Suppressor macrophage treated with lipopolysaccharide for 4 hours (primary cell): Measurements from ENCODE around the gene HEY2.

Source experiments
- DNase-seq: peaks from one replicate; pipeline ENCODE4 v3.0.0-alpha.2; 2020

The HEY2 gene

DNA sequence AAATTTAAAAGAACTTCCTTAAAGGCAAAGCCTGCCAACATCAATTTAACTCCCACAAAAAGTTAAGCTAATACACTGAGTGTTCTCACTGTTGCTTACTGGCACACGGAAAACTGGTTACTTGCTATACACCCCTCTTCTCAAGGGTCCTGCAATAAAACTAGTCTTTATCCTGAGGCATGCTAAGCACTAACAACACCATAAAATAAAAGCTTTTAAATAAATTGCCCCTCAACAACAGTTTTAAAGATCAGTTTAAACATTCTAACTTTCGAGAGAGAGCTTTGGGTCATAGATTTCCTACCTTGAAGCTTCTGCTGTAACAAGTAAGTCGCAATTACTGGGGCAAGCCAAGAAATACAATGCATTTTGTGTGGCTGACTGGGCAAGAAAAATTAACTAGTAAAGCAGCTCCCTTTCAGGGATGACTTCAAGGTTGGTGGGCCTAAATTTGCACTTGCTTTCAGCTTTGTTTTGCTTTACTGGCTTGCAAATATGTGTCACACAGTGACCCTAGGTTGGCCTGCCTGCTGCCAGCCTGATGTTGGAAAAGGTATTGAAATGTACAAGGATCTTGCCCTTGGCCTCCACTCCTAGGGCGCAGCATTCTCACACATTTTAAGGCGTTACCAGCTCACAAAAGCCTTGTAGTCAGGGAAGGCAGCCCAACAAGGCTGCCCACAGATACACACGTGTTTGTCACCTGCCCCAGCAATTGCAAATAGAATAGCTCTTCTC is 4.0 kb upstream of the HEY2 start:
- no peak for DNase-seq

DNA sequence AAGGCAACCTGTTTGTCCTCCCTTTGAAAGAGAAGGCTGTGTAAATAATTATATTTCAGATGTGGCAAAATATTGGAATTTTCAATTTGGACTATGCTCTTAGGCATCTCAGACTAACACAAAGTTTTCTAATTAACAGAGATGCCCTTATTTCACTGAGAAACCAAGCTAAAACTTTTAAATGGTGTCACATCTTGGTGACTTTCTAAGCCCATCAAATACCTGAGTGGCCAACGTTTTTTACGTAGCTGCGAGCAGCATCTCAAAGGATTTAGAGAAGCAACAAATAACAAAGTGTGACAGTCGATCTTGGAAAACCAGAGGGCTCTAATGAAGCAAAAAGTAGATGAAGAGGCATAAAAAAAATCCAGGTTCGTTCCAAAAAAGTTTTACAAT is 3.4 kb upstream of the HEY2 start:
- DNase-seq = no peak

DNA sequence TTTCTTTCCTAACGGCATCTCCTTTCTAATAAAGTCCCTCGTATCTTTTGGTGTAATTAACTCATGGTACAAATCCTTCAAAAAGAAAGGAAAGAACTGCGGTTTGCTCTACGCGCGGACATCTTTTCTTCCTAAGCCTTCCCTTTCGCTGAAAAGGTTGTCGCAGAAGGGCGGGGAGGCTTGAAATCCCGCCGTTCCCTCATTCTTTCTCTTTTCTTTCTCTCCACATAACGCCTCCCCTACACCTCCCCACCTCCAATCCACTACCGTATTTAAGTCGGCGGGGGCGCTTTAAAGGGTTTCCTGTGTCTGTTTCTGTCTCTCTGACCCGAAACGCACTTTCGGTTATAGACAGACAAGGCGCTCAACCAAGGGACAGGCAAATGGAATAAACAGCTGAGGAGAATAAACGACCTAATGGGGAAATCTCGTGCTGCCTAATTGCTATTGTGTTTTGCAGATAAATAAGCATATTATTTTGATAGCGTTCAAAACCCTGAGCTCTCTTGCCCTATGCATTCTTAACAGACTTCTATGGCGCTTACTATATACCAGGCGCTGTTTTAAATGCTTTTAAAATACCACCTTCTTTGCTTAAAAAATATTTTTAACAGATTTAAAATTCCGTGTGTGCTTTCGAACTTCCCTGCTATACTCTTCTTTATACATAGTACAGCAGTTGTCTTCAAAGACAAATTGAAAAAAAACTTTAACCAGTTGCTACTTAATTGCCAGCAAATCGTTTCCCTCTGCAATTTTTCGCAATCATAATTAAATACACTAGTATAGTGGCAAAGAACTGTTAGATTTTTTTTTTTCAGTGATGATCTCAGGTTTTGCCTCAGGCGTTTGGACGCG is 2.5 kb upstream of the HEY2 start:
- DNase-seq = peak; percentile 70

DNA sequence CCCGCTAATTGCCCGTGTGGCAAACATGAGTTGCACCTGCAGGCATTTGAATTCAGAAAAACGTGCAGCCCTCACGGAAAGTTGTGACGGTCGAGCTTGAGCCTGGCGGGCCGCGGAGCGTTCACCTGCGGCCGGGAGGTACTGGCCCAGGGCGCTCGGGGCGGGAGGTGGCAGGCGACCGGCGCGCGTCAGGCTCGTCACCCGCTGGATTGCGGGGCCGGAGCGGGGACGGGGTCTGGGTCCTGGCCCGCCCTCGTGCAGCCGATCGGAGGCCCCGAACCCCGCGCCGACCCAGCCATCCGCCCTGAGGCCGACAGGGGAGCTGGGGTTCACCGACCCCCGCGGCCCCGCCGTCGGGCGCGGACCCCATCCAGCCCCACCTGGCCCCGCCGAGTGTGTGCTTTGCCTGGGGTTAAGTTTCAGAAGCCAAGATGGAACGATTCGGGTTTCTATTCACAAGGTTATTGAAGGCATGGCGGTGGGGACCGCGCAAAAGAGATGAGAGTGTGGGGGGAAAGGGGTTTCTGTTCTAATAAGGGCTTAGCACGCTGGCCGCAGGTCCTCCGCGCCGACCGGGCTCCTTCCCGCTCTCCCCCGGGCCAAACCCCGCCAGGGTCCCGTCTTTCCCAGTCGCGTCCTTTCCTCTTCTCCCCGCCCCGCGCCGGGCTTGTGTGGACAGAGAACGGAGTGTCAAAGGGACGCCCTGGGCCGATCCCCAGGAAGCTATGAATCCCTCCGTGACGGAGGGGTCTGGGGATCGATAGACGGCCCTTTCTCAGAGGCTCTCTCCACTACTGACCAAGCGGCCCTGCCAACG is 1.6 kb upstream of the HEY2 start:
- peak; percentile 39 for DNase-seq

DNA sequence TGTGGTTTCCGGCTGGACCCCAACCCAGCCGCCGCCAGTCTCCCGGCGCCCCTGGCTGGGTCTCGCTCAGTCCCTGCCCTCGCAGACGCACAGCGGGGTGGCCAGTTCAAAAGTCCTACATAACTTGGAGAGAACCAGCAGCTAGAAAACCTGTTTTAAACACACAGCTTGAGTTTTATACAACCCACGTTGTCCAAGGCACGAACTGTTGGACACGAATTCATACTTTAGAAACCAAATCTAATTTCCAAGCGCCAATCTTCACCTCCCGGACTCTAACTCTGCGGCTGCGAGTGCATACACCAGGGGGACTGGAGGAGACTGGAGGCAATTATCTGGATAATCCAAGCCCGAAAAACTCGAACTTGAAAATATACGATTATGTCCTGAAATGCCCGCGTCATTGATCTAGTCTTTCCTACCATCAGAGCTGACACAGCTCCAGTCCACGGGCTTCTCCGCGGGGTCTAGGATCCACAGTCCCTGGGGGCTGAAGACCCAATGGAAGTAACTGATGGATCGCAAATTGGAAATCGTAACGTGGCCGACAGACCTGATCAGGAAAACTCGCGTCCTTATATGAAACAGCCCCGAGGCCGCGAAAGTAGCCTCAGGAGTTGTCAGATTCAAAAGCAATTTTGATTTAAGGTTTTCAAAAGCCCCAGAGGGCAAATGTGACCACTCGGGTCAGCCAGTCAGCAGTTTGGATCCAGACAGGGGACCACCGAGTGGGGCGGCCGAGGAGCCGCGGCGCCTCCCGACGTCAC is 843 bp upstream of the HEY2 start:
- peak; percentile 25 for DNase-seq

DNA sequence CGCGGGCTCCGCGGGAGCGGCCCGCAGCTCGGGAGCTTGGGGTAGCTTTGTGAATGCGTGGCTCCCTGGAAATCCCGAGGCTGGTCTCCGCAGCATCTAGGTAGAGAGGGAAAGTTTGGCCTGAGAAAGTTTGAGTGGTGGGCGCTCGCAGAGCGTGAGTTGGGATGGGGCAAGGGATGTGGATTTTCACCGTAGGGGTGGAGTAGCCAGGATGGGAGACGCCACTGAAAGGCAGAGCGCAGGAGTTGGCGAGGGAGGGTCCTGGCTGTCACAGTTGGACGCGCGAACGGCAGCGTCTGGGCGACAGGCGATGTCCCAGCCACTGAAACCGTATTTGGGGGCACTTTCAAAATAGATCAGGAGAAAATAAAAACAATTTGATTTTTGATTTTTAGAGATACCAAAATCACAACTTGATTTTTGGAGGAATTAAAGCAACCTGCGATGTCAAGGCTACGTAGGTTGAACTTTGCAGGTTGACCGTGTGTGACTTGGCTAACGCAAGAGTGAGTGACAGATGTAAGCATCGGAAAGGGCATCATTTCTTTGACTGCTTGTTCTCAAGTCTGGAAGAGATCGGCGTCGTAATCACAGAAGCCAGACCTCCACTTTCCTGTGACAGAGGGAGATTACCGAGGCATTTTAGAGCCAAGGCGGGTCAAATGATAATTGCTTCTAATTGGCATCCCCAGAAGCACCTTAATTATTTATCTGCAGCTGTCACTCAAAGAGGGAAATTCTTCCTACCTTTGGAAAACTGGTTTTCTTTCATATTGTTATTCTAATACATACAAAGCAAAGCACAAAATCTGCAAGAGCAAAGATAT is 646 bp downstream of the HEY2 start:
- no peak for DNase-seq

DNA sequence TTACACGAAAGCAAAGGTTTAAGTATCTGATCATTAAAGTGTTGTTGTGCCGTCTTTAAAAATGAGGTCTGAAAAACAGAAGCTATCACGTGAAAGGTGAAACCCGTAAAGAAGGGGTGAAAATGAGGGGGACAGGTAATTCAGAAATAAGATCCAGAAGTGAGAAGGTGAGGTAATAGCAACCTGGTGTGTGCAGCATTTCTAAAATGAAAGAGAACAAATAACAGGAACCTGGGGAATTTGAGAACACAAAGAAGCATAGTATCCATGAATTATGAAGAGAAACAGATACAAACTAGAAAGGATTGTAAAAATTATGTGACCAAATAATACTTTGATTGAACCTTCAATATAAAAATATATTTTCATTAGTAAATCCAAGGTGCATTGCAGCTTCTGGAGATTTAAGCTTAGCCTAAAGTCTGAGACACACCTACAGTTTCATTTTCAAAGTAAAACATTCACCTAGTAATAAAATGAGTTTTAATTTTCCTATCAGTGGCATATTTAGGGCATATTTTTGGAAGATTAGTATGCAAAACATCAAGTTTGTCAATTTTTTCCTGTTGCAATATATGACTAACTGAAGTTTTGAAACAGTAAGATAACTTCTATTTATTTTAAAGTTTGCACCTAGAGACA is 1.4 kb downstream of the HEY2 start:
- no peak for DNase-seq

DNA sequence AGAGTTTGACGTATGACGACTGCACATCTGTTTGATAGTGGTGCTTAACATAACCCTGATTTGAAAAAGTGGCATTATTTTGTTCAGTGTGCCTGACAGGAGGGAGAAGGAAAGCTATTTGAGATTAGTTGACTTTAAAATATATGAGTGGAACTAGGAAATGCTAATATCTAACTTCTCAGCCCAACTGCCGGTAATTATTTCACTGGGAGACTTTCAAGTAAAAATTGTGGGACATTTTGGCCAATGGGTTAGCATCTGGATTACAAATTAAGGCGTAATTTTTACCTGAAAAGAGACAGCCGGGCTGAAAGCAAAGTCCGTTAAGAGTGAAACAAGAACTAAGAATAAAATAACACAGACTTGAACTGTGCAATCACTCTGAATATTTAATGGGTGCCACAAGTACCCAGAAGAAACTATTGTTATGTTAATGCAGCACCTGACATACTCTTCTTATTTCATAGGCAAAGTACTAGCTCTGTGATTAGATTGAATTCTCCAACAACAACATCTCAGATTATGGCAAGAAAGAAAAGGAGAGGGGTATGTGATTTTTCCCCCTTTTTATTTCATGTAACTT is 2.0 kb downstream of the HEY2 start:
- DNase-seq = no peak

DNA sequence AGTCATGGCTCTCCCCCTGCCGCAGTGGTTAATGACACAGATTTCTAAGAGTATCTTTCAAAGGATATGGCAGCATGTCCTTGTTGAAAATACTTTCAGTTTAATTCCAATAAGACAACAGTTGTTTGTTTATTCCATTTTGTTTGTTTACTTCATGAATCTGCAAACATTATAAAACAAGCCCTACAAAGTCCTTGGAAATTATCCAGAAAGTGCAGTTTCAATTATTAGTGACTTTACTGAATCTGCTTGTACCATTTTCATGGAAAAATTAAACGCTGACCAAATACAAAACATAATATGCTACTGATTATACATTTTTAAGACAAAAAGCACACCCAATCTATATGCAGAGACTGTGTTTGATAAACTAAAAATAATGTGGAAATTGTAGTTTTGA is 3.3 kb downstream of the HEY2 start:
- DNase-seq = no peak

DNA sequence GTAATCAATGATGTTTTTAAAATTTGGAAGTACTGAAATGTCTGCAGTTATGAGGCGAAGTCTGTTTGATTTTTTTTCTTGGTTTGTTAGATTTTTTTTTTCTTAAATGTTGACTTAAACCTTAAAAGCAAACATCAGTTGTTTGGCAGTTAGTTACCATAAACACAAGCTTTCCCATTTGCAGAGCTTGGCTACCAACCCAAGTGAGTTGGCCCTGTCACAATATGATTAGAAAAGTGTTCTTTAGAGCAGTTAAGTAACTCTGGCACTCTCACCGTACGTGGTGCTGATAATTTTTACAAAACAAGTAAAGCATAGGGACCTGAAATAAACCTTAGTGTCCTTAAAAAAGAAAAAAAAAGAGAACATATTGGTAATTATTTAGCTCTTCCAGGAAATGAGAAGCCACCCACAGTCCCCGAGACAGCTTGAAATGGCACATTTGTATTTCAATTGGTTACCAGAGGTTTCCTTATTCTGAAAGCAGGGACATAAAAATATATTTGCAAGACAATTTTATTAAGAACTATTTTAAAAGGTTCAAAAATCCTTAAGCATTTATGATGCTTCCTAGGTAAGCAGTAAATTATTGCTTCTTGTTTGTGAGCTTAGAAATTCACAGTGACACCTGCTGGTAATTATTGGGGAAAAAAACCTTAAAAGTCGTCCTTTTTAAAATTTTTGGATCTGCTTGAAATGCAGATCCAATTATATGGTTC is 3.9 kb downstream of the HEY2 start:
- DNase-seq = peak; percentile 34

DNA sequence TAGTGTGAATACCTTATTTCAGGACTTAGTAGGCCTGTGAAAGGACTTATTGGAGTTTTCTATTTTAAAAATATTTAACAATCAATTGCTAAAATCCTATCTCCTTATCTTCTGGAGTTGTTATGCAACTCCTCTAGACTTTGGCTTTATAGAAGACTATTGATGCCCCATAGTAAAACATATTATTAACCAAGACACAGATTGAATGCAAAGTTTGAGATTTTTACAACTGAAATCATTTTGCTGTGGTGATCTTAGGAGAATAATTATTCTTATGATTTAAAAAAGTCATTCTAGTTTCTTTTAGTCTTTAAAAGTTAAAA is 4.5 kb downstream of the HEY2 start:
- no peak for DNase-seq

DNA sequence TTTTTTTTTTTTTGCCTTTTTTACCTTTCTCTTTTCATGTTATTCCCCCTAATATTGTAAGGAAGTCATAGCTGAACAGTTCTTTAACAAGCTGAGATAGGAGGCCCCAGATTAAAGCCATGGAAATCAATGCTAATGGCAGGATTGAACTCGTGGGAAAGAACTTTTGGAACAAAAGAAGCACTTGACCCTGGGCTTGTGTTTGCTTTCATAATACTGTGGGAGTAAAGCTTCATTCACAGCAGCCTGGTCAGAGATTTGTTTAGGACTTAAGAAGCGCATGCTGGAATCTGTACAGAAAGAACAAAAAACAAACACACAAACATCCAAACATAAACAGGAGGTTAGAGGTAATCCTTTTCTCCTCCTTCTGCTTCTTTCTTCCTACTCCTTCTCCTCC is 5.1 kb downstream of the HEY2 start:
- DNase-seq = no peak

DNA sequence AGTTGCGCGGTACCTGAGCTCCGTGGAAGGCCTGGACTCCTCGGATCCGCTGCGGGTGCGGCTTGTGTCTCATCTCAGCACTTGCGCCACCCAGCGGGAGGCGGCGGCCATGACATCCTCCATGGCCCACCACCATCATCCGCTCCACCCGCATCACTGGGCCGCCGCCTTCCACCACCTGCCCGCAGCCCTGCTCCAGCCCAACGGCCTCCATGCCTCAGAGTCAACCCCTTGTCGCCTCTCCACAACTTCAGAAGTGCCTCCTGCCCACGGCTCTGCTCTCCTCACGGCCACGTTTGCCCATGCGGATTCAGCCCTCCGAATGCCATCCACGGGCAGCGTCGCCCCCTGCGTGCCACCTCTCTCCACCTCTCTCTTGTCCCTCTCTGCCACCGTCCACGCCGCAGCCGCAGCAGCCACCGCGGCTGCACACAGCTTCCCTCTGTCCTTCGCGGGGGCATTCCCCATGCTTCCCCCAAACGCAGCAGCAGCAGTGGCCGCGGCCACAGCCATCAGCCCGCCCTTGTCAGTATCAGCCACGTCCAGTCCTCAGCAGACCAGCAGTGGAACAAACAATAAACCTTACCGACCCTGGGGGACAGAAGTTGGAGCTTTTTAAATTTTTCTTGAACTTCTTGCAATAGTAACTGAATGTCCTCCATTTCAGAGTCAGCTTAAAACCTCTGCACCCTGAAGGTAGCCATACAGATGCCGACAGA is 9.9 kb downstream of the HEY2 start:
- no peak for DNase-seq

DNA sequence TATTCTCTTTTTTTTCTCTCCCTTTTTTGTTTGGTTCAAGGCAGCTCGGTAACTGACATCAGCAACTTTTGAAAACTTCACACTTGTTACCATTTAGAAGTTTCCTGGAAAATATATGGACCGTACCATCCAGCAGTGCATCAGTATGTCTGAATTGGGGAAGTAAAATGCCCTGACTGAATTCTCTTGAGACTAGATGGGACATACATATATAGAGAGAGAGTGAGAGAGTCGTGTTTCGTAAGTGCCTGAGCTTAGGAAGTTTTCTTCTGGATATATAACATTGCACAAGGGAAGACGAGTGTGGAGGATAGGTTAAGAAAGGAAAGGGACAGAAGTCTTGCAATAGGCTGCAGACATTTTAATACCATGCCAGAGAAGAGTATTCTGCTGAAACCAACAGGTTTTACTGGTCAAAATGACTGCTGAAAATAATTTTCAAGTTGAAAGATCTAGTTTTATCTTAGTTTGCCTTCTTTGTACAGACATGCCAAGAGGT is 10.6 kb downstream of the HEY2 start:
- no peak for DNase-seq

DNA sequence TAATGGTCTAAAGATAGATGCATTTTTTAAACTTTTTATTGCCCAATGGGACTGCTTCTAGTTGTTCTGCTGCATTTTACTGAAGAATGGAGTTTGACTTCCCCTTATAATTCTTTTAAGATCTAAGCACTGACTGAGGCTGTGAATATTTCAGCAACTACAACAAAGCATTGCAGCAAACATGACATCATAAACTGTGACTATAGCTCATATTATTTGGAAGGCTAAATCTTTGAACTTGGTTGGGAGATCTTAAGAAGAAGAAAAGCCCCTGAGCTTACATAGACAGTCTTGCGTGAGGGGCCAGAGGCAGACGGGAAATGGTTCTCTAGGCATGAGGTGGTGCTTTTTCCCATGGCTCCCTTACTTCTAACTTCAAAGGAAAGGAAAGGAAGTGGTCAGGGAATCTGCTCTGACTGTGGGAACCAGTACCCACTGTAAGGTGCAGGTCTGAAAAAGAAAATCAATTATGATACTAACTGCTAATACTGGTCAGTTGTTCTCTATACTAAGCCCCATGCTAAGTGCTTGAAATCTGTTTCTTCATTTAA is 14.8 kb downstream of the HEY2 start:
- DNase-seq = no peak

DNA sequence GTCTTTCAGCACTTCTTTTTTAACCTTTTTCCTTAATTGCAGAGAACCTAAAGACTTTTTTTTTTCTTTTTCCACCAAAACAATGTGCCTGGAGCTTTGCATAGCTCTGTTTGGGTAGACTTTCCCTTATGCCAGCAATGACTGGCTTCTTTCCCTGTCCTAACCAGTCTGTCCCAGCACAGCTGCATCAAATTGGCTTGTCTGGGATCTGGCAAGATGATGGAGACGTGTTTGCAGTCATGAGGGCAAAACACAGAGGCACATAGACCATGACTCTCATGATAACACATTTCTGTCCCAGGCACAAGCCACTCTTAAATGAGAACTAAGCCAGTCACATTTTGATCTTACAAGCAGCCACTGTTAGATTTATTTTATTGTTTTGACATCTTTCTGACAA is 16.5 kb downstream of the HEY2 start:
- no peak for DNase-seq

DNA sequence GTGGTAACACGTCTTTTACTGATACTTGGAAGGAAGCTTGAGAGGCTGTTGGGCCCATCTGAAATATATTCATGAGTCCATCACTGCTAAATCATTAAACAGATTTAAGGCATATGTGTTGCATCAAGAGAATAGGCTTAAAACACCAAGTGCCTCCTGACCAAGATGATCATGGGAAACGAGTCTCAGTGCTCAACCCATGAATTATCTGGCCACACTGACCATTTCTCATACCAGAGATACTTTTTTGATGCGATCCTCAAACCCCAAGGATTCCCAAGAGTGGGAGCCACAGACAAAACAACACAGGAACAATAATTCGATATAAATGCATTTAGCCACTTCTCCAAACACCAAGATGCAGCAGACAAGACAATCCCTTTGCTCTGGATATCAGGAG is 17.2 kb downstream of the HEY2 start:
- no peak for DNase-seq

DNA sequence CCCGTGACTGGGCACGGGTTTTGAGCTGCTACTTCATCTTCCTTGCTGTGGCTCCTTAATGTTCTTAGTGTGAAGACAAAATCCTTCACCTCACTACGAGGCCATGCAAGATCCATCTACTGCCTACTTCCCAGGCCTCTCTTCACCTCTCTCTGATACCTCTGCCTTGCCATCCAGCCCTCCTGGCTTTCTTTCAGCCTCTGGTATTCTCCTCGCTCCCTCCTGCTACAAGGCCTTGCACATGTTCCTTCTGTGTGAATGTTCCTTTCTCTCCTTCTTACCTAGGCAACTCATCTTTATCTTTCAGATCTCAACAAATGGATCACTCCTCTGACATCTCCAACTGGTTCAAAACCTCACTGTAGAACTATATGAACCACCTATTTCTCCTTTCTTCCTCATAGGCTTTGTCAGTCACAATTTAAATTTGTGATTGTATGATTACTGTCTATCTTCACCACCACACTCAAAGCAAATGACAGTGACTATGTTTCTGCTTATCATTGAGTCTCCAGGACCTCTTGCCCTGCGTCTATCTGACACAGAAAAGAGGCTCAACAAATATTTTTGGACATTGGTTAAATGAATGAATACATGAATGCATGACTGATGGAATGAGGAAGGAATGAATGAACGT is 19.8 kb downstream of the HEY2 start:
- no peak for DNase-seq
